H1 (cell line): ENCODE results near the gene STARD8. TPM values are rescaled to one million over a fixed set of nuclear protein-coding genes. Genes with fewer than 3 reads are reported as not detected.

Experiments
- CTCF ChIA-PET: fragments of 300-600 bp; sonication (Branson Sonifier 250); formaldehyde crosslinking; loops from one replicate; lab custom pipeline; 2021; ENCODE audit not compliant: partially characterized antibody; lab: Charles Lee
- POLR2A ChIA-PET: fragments of 300-600 bp; sonication (Branson Sonifier 250); formaldehyde crosslinking; loops from one replicate; lab custom pipeline; 2021; ENCODE audit warnings: inconsistent platforms; ENCODE audit not compliant: partially characterized antibody; lab: Charles Lee
- DNase-seq, 2 experiments: peaks; one replicate each; pipeline versions ENCODE4 v3.0.0 to v3.0.0-alpha.2; 2010 to 2022; ENCODE audit warnings: low spot score in 2 of 2, low read depth in 1 of 2, mixed read lengths in 1 of 2
- FAIRE-seq: peaks from 2 replicates; lab custom pipeline; 2011; peaks lifted over from hg19 to GRCh38; lab: Jason Lieb, UNC
- H2AFZ ChIP-seq: 2 replicates; pipeline ENCODE4 v1.8.1; 2012; ENCODE audit warnings: low read length, inconsistent platforms
- H2AK5ac ChIP-seq: 2 replicates; pipeline ENCODE4 v1.6.1; 2013; ENCODE audit warnings: low read depth, low read length
- H2BK120ac ChIP-seq: replicated peaks from 2 replicates; pipeline ENCODE3; 2013; ENCODE audit warnings: low read depth, low read length, inconsistent platforms
- H2BK12ac ChIP-seq: 2 replicates; pipeline ENCODE4 v1.6.1; 2013; ENCODE audit warnings: low read depth, low read length
- H2BK15ac ChIP-seq: 2 replicates; pipeline ENCODE4 v1.6.1; 2013; ENCODE audit warnings: low read length
- H2BK20ac ChIP-seq: 2 replicates; pipeline ENCODE4 v1.6.1; 2013; ENCODE audit warnings: low read length
- H2BK5ac ChIP-seq: 2 replicates; pipeline ENCODE4 v1.6.1; 2013; ENCODE audit warnings: low read depth, low read length
- H3K14ac ChIP-seq: 2 replicates; pipeline ENCODE4 v1.6.1; 2013; ENCODE audit warnings: inconsistent platforms; ENCODE audit not compliant: insufficient read length
- H3K18ac ChIP-seq: 2 replicates; pipeline ENCODE4 v1.6.1; 2013; ENCODE audit warnings: low read length; ENCODE audit errors: extremely low read depth
- H3K23ac ChIP-seq: 2 replicates; pipeline ENCODE4 v1.6.1; 2013; ENCODE audit warnings: inconsistent platforms; ENCODE audit not compliant: insufficient read length
- H3K23me2 ChIP-seq: 2 replicates; pipeline ENCODE4 v1.6.1; 2013; ENCODE audit warnings: low read depth, low read length
- H3K27ac ChIP-seq: 2 replicates; pipeline ENCODE4 v1.6.1; 2011; ENCODE audit warnings: low read depth, low read length, inconsistent platforms
- H3K27me3 ChIP-seq, 4 experiments: replicated peaks in 1 of 4; 1 replicate in 1 of 4; 2 replicates in 3 of 4; pipeline versions ENCODE4 v1.6.1 to v1.8.1; 2011 to 2013; ENCODE audit warnings: low read length in 3 of 4, mild to moderate bottlenecking in 3 of 4, inconsistent platforms in 2 of 4, mixed read lengths in 2 of 4, moderate library complexity in 1 of 4; ENCODE audit not compliant: control insufficient read depth in 3 of 4, insufficient read depth in 3 of 4; ENCODE audit errors: extremely low read depth in 1 of 4
- H3K36me3 ChIP-seq, 4 experiments: 2 replicates each; pipeline versions ENCODE4 v1.6.1 to v1.8.1; 2011 to 2013; ENCODE audit warnings: mild to moderate bottlenecking in 4 of 4, low read length in 3 of 4, moderate library complexity in 2 of 4, control low read depth in 1 of 4, inconsistent platforms in 1 of 4; ENCODE audit not compliant: insufficient read depth in 4 of 4, control insufficient read depth in 2 of 4
- H3K4ac ChIP-seq: replicated peaks from 2 replicates; pipeline ENCODE3; 2013; ENCODE audit warnings: low read length, low read depth, mixed read lengths, inconsistent platforms; ENCODE audit not compliant: insufficient read length
- H3K4me1 ChIP-seq, 4 experiments: replicated peaks in 1 of 4; 1 replicate in 1 of 4; 2 replicates in 3 of 4; pipeline versions ENCODE4 v1.6.1 to v1.8.1; 2011 to 2013; ENCODE audit warnings: low read length in 3 of 4, inconsistent platforms in 2 of 4, mixed read lengths in 1 of 4; ENCODE audit not compliant: insufficient read depth in 4 of 4, control insufficient read depth in 3 of 4
- H3K4me2 ChIP-seq, 2 experiments: 2 replicates each; pipeline versions ENCODE4 v1.6.1 to v1.8.1; 2011 to 2013; ENCODE audit warnings: low read depth in 2 of 2, low read length in 2 of 2, control low read depth in 1 of 2, inconsistent platforms in 1 of 2, mild to moderate bottlenecking in 1 of 2; ENCODE audit not compliant: insufficient read depth in 1 of 2
- H3K4me3 ChIP-seq, 4 experiments: fragments of 200-600, 300-600 bp in 1 of 4; sonication (generic), shearing (Covaris generic), sonication (Bioruptor Twin) in 1 of 4; 2 replicates each; pipeline versions ENCODE4 v1.5.1 to v1.8.1; 2011 to 2016; ENCODE audit warnings: low read length in 4 of 4, low read depth in 3 of 4, control low read depth in 2 of 4, inconsistent platforms in 2 of 4, mild to moderate bottlenecking in 2 of 4, mixed read lengths in 1 of 4, moderate library complexity in 1 of 4; ENCODE audit not compliant: insufficient read depth in 2 of 4; ENCODE audit errors: extremely low read depth in 1 of 4
- H3K56ac ChIP-seq: replicated peaks from 2 replicates; pipeline ENCODE3; 2013; ENCODE audit warnings: low read depth, mild to moderate bottlenecking, mixed read lengths, low read length, inconsistent platforms; ENCODE audit not compliant: insufficient read length
- H3K79me1 ChIP-seq: 2 replicates; pipeline ENCODE4 v1.6.1; 2013; ENCODE audit warnings: low read depth, low read length, control low read depth
- H3K79me2 ChIP-seq, 2 experiments: 2 replicates each; pipeline versions ENCODE4 v1.6.1 to v1.8.1; 2012 to 2013; ENCODE audit warnings: low read length in 2 of 2, mild to moderate bottlenecking in 2 of 2, inconsistent platforms in 1 of 2; ENCODE audit not compliant: insufficient read depth in 2 of 2, control insufficient read depth in 1 of 2
- H3K9ac ChIP-seq, 4 experiments: replicated peaks in 1 of 4; 1 replicate in 1 of 4; 2 replicates in 3 of 4; pipeline versions ENCODE4 v1.6.1 to v1.8.1; 2011 to 2013; ENCODE audit warnings: low read depth in 3 of 4, low read length in 3 of 4, control low read depth in 2 of 4, mild to moderate bottlenecking in 2 of 4, moderate library complexity in 2 of 4, inconsistent platforms in 1 of 4; ENCODE audit errors: extremely low read depth in 1 of 4
- H3K9me3 ChIP-seq, 2 experiments: 2 replicates each; pipeline versions ENCODE4 v1.6.1 to v1.8.1; 2012 to 2013; ENCODE audit warnings: mild to moderate bottlenecking in 2 of 2, moderate library complexity in 2 of 2, control low read depth in 1 of 2, inconsistent platforms in 1 of 2, low read depth in 1 of 2, low read length in 1 of 2, mixed read lengths in 1 of 2; ENCODE audit not compliant: insufficient read depth in 2 of 2
- H4K20me1 ChIP-seq, 2 experiments: replicated peaks in 1 of 2; 2 replicates each; pipeline versions ENCODE3 to v1.8.1; 2011 to 2013; ENCODE audit warnings: inconsistent platforms in 2 of 2, low read length in 2 of 2, mild to moderate bottlenecking in 1 of 2; ENCODE audit not compliant: insufficient read depth in 2 of 2, control insufficient read depth in 1 of 2
- H4K5ac ChIP-seq: 2 replicates; pipeline ENCODE4 v1.6.1; 2013; ENCODE audit warnings: low read length, low read depth, mixed read lengths, inconsistent platforms; ENCODE audit not compliant: insufficient read length
- H4K8ac ChIP-seq: 2 replicates; pipeline ENCODE4 v1.8.0; 2013; ENCODE audit warnings: mild to moderate bottlenecking, moderate library complexity, low read length, inconsistent platforms; ENCODE audit not compliant: insufficient read depth; ENCODE audit errors: extremely low read depth
- H4K91ac ChIP-seq: replicated peaks from 2 replicates; pipeline ENCODE3; 2013; ENCODE audit warnings: low read length, mixed read lengths, inconsistent platforms; ENCODE audit not compliant: insufficient read length
- BRCA1 ChIP-seq: IDR thresholded peaks from 2 replicates; pipeline ENCODE4 v1.6.1; 2012; ENCODE audit warnings: low read depth, low read length, improper control_type of control experiment
- CREB1 ChIP-seq: IDR thresholded peaks from 2 replicates; pipeline ENCODE4 v1.6.1; 2012; ENCODE audit warnings: inconsistent platforms
- CTBP2 ChIP-seq: IDR thresholded peaks from 2 replicates; pipeline ENCODE4 v1.7.0; 2011; ENCODE audit warnings: borderline replicate concordance, mild to moderate bottlenecking, moderate library complexity, mixed read lengths, low read length; ENCODE audit not compliant: insufficient read depth, insufficient read length
- MAFK ChIP-seq: IDR thresholded peaks from 2 replicates; pipeline ENCODE4 v1.6.1; 2012; ENCODE audit warnings: low read depth, mild to moderate bottlenecking, improper control_type of control experiment, low read length
- NRF1 ChIP-seq: IDR thresholded peaks from 2 replicates; pipeline ENCODE4 v1.6.1; 2011; ENCODE audit warnings: mild to moderate bottlenecking, low read depth, low read length, improper control_type of control experiment
- PHF8 ChIP-seq: fragments of 200-600 bp; sonication (generic); conservative IDR thresholded peaks from 2 replicates; pipeline ENCODE4 v1.7.1; 2012; ENCODE audit warnings: low read depth, mild to moderate bottlenecking, inconsistent platforms, low read length, moderate library complexity
- POLR2AphosphoS5 ChIP-seq: IDR thresholded peaks from 2 replicates; pipeline ENCODE4 v1.6.1; 2011; ENCODE audit warnings: low read depth, low read length
- RNF2 ChIP-seq: fragments of 200-900, 300-1000 bp; sonication (generic); IDR thresholded peaks from 2 replicates; pipeline ENCODE4 v1.7.1; 2016; ENCODE audit warnings: borderline replicate concordance, low read depth, mild to moderate bottlenecking, antibody characterized with exemption, low read length; ENCODE audit not compliant: poor library complexity, severe bottlenecking; ENCODE audit errors: missing control alignments
- RXRA ChIP-seq: IDR thresholded peaks from 2 replicates; pipeline ENCODE4 v1.6.1; 2011; ENCODE audit warnings: low read depth, mild to moderate bottlenecking, low read length, moderate library complexity; ENCODE audit not compliant: insufficient read depth
- SIRT6 ChIP-seq: IDR thresholded peaks from one replicate; pipeline ENCODE4 v1.7.1; 2012; ENCODE audit warnings: low read length, inconsistent platforms
- TBP ChIP-seq: IDR thresholded peaks from 2 replicates; pipeline ENCODE4 v1.6.1; 2011; ENCODE audit warnings: low read depth, low read length, improper control_type of control experiment
- USF2 ChIP-seq: IDR thresholded peaks from 2 replicates; pipeline ENCODE4 v1.6.1; 2011; ENCODE audit warnings: low read length, improper control_type of control experiment
- WGBS, 2 experiments: shearing (Covaris generic) in 1 of 2; methylation state at CpG; one replicate each; pipeline versions ENCODE4 v1.1.6 to v1.1.7; 2013 to 2015; ENCODE audit warnings: low lambda C conversion rate in 2 of 2, mixed read lengths in 2 of 2, inconsistent platforms in 1 of 2, low coverage in 1 of 2, missing lambda C conversion rate in 1 of 2; ENCODE audit not compliant: insufficient replicate concordance in 2 of 2, insufficient coverage in 1 of 2, insufficient read length in 1 of 2; ENCODE audit errors: extremely low coverage in 1 of 2, missing lambda C conversion rate in 1 of 2; 5-methylcytosine and 5-hydroxymethylcytosine counted together
- polyA plus RNA-seq, 7 experiments: library from polyadenylated mRNA; depleted of rRNA in 3 of 7; stranded (reverse) in 5 of 7; unstranded in 2 of 7; fragments of >200 nt in 5 of 7; fragments of 200-250 nt in 2 of 7; gene quantifications; 1 replicate in 5 of 7; 2 replicates in 1 of 7; 4 replicates in 1 of 7; pipeline versions ENCODE4 v1.2.1 to v1.2.3, GENCODE V29; 2011 to 2013; ENCODE audit warnings: missing spikeins in 2 of 7, mixed read lengths in 2 of 7
- total RNA-seq: library from RNA; stranded (reverse); fragmentation: NEBNext Ultra II Directional; extraction: Animal tissue kit (Norgen Biotek cat#: 25700); gene quantifications from 2 replicates; pipeline ENCODE4 v1.2.1, GENCODE V29; 2021
- TF ChIP-seq, protein P1 (sequence below): IDR thresholded peaks from 2 replicates; pipeline ENCODE4 v1.6.1; 2012; ENCODE audit warnings: inconsistent platforms

The STARD8 gene
- total and polyA plus RNA-seq, 2 of the 8 experiments (the other 6 are each of a cell fraction or from before 2014, with no cell fraction given) = 1.8 to 3.8 TPM

- H3K36me3 ChIP-seq = no peaks in the 10 kb centered on the region
- CTCF ChIA-PET = interaction anchor here (1.1 kb wide), 1 partner anchor 8 kb away, joined by 3 read pairs; no protein-coding TSS in a partner anchor
- H2BK120ac ChIP-seq = no peak overlapping the region
- POLR2A ChIA-PET = no interaction called here
- H3K4ac ChIP-seq = no peak overlapping the region
- H2BK20ac ChIP-seq = no peak overlapping the region
- DNase-seq (no peak), FAIRE-seq (no peak)
- H3K4me3 ChIP-seq = no peak overlapping the region
- no peak overlapping the region for H4K91ac ChIP-seq
- no peak overlapping the region for H3K18ac ChIP-seq
- H4K8ac ChIP-seq = no peak overlapping the region
- H2AK5ac ChIP-seq = no peak overlapping the region
- H3K79me1 ChIP-seq = no peaks in the 10 kb centered on the region
- no peak overlapping the region for H2BK12ac ChIP-seq
- no peaks in the 10 kb centered on the region for H3K79me2 ChIP-seq
- H2AFZ ChIP-seq = no peak overlapping the region
- H3K9ac ChIP-seq = no peak overlapping the region
- no peaks in the 10 kb centered on the region for H3K9me3 ChIP-seq
- WGBS, 2 experiments = 93% methylated on average over 2 of the region's 2 CpGs; no CpG with 5 or more reads in 1 of the 2 experiments
- no peak overlapping the region for H3K27ac ChIP-seq
- H4K20me1 ChIP-seq = no peaks in the 10 kb centered on the region
- H2BK15ac ChIP-seq = no peak overlapping the region
- H4K5ac ChIP-seq = no peak overlapping the region
- no peaks in the 10 kb centered on the region for H3K23me2 ChIP-seq
- no peaks in the 10 kb centered on the region for H3K4me1 ChIP-seq
- H3K14ac ChIP-seq = no peak overlapping the region
- TF ChIP-seq PHF8 (no peak), MAFK (no peak), TBP (no peak), USF2 (no peak), RXRA (no peak), BRCA1 (no peak), POLR2AphosphoS5 (no peak), SIRT6 (no peak), CTBP2 (no peak), CREB1 (no peak), NRF1 (no peak), RNF2 (no peak)
- TF ChIP-seq, protein P1, sequence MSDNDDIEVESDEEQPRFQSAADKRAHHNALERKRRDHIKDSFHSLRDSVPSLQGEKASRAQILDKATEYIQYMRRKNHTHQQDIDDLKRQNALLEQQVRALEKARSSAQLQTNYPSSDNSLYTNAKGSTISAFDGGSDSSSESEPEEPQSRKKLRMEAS = no peak
- TF ChIP-seq, all 59 proteins: peak for 0
- Histone ChIP-seq H3K4me2 (no peak overlapping the region), H2BK5ac (no peak overlapping the region), H3K23ac (no peak overlapping the region), H3K56ac (no peak overlapping the region), H3K27me3 (no peaks in the 10 kb centered on the region)
Measured at GRCh38 chrX:68640661-68641060, 6.8 kb upstream of the STARD8 start.
